K562 (cell line): Measurements from ENCODE around the gene MINK1. TPM values are rescaled to one million over a fixed set of nuclear protein-coding genes. Genes with fewer than 3 reads are reported as not detected.
A peak's percentile ranks its signal among the peaks of the same experiment; 100 is the strongest.

Experiments used
- FOXP1 ChIP-seq: sonication (generic); formaldehyde crosslinking; IDR thresholded peaks from 2 replicates; pipeline ENCODE4 v1.8.0; 2022; ENCODE audit warnings: mild to moderate bottlenecking, missing genetic modification reagents
- HOMEZ ChIP-seq: fragments of 250-450 bp; sonication (Bioruptor Pico); IDR thresholded peaks from 2 replicates; pipeline ENCODE4 v1.4.0; 2020; ENCODE audit warnings: mild to moderate bottlenecking, moderate library complexity
- JUN ChIP-seq, 2 experiments: sonication (generic) in 1 of 2; formaldehyde crosslinking in 1 of 2; IDR thresholded peaks; 2 replicates each; pipeline versions ENCODE4 v1.6.1 to v1.8.0; 2012 to 2022; ENCODE audit warnings: borderline replicate concordance in 2 of 2, mild to moderate bottlenecking in 2 of 2, improper control_type of control experiment in 1 of 2, low read depth in 1 of 2, low read length in 1 of 2, missing genetic modification reagents in 1 of 2
- MNT ChIP-seq, 2 experiments: fragments of 450-650 bp; conservative IDR thresholded peaks; 2 replicates each; pipeline ENCODE4 v1.6.1; 2017; ENCODE audit warnings: mild to moderate bottlenecking in 2 of 2, moderate library complexity in 2 of 2
- POU5F1 ChIP-seq: fragments of 150-350 bp; IDR thresholded peaks from 2 replicates; pipeline ENCODE4 v1.6.1; 2014; ENCODE audit warnings: borderline replicate concordance, low read length, low read depth, mild to moderate bottlenecking; ENCODE audit not compliant: partially characterized antibody
- PTBP1 ChIP-seq: fragments of 200-400 bp; formaldehyde crosslinking; IDR thresholded peaks from 2 replicates; pipeline ENCODE4 v1.6.1; 2017; ENCODE audit warnings: low read depth, low read length
- SETDB1 ChIP-seq: IDR thresholded peaks from one replicate; pipeline ENCODE4 v1.6.1; 2012; ENCODE audit warnings: low read length, control low read depth, inconsistent platforms
- SRF ChIP-seq, 2 experiments: fragments of 250-450, 450-650 bp in 1 of 2; sonication (Bioruptor Pico) in 1 of 2; sonication (generic) in 1 of 2; formaldehyde crosslinking; IDR thresholded peaks; 2 replicates each; pipeline versions ENCODE4 v1.5.0 to v1.5.1; 2020 to 2022; ENCODE audit warnings: mild to moderate bottlenecking in 1 of 2, missing genetic modification reagents in 1 of 2
- VEZF1 ChIP-seq: fragments of 200-800 bp; sonication (Bioruptor generic); IDR thresholded peaks from 2 replicates; pipeline ENCODE4 v1.6.1; 2017; ENCODE audit warnings: missing genetic modification characterization, missing compliant biosample characterization
- ZBTB11 ChIP-seq, 3 experiments: fragments of 200-800 bp in 1 of 3; fragments of 250-450 bp in 1 of 3; fragments of 450-650 bp in 1 of 3; sonication (Bioruptor Pico) in 1 of 3; sonication (Bioruptor generic) in 1 of 3; formaldehyde crosslinking in 1 of 3; IDR thresholded peaks; 2 replicates each; pipeline versions ENCODE4 v1.6.1 to v1.8.0; 2016 to 2022; ENCODE audit warnings: mild to moderate bottlenecking in 2 of 3, missing genetic modification characterization in 2 of 3, missing compliant biosample characterization in 1 of 3, moderate library complexity in 1 of 3
- ZNF592 ChIP-seq: fragments of 450-650 bp; IDR thresholded peaks from 2 replicates; pipeline ENCODE4 v1.6.1; 2017; ENCODE audit warnings: antibody characterized with exemption, mild to moderate bottlenecking
- polyA plus RNA-seq, 8 experiments: library from polyadenylated mRNA; depleted of rRNA in 4 of 8; stranded (reverse) in 5 of 8; unstranded in 3 of 8; fragments of >200 nt; fragmentation: Nextera tagmentation in 2 of 8; fragmentation: Illumina TruSeq in 1 of 8; extraction: Ambion mirVana in 2 of 8; extraction: Trizol in 1 of 8; gene quantifications; 2 replicates each; pipeline versions ENCODE4 v1.2.1 to v1.2.3, GENCODE V29; 2011 to 2014; ENCODE audit warnings: inconsistent platforms in 1 of 8, missing spikeins in 1 of 8
- total RNA-seq, 7 experiments: library from RNA; depleted of rRNA in 6 of 7; stranded (reverse); fragments of >200 nt in 6 of 7; fragmentation: Illumina TruSeq in 2 of 7; extraction: Trizol in 2 of 7; gene quantifications; 2 replicates each; pipeline versions ENCODE4 v1.2.1 to v1.2.3, GENCODE V29; 2011 to 2021; ENCODE audit warnings: low replicate concordance in 1 of 7

Gene MINK1
- total and polyA plus RNA-seq, 9 of the 15 experiments (the other 6 are each of a cell fraction or from before 2014, with no cell fraction given), result 0.11 to 54.2 (median 14.9) TPM

- TF ChIP-seq VEZF1 (CRISPR knock-in tag) (peak; percentile 58), JUN (IDR thresholded peaks at IDR 0.05; ENCODE audit: borderline replicate concordance, low read depth, low read length) (0 out of 2 replicates have a peak, but pooled peaks have one; percentile 57), JUN (CRISPR knock-in tag; IDR thresholded peaks at IDR 0.05; ENCODE audit: borderline replicate concordance) (peak; percentile 65), MNT (conservative IDR thresholded peaks at IDR 0.05) (peak in 1 of 2 experiments; percentile 76; a peak in 2 of 4 replicates), HOMEZ (CRISPR knock-in tag) (no peak), SETDB1 (no peak), POU5F1 (no peak), FOXP1 (peak; percentile 86; the same call in 1 of the 2 replicates), ZBTB11 (CRISPR knock-in tag; IDR thresholded peaks at IDR 0.05) (peak in 1 of 3 experiments; percentile 63; a peak in 1 of 6 replicates), ZNF592 (peak; percentile 75; the same call in 1 of the 2 replicates), PTBP1 (no peak), SRF (CRISPR knock-in tag; IDR thresholded peaks at IDR 0.05) (peak in 1 of 2 experiments; percentile 45; a peak in 2 of 4 replicates)
Observed at GRCh38 chr17:4789951-4790704, 43.0 kb upstream of the MINK1 start (continued).
